Neural cell (in vitro differentiated cells): ENCODE measurements around the gene IL3RA. TPM values are rescaled to one million over a fixed set of nuclear protein-coding genes. Genes with fewer than 3 reads are reported as not detected.

Experiments
- H2AFZ ChIP-seq: fragments of 200-600, 300-800 bp; sonication (generic), shearing (Covaris generic); 2 replicates; pipeline ENCODE4 v1.6.0; 2014; ENCODE audit warnings: low read depth, mild to moderate bottlenecking, antibody characterized with exemption, low read length, moderate library complexity
- H3F3A ChIP-seq: fragments of 200-600 bp; shearing (Covaris generic); 2 replicates; pipeline ENCODE4 v1.6.1; 2016; ENCODE audit warnings: mild to moderate bottlenecking, moderate library complexity, mixed read lengths, antibody characterized with exemption, low read length; ENCODE audit not compliant: insufficient read depth, poor library complexity, severe bottlenecking
- H3K27ac ChIP-seq: fragments of 200-600, 300-800 bp; sonication (generic), shearing (Covaris generic); 2 replicates; pipeline ENCODE4 v1.5.1; 2014; ENCODE audit warnings: mild to moderate bottlenecking, low read length, moderate library complexity
- H3K27me3 ChIP-seq: fragments of 300-800, 200-600 bp; sonication (generic), shearing (Covaris generic); 2 replicates; pipeline ENCODE4 v1.6.0; 2014; ENCODE audit warnings: mild to moderate bottlenecking, low read depth, low read length, moderate library complexity; ENCODE audit not compliant: insufficient read depth
- H3K36me3 ChIP-seq: fragments of 300-800, 200-600 bp; sonication (generic), shearing (Covaris generic); 2 replicates; pipeline ENCODE4 v1.5.1; 2014; ENCODE audit warnings: mild to moderate bottlenecking, antibody characterized with exemption, low read length, moderate library complexity; ENCODE audit not compliant: insufficient read depth
- H3K4me2 ChIP-seq: fragments of 300-800, 200-600 bp; sonication (generic), shearing (Covaris generic); 2 replicates; pipeline ENCODE4 v1.6.0; 2014; ENCODE audit warnings: mild to moderate bottlenecking, low read length
- H3K4me3 ChIP-seq: fragments of 300-800, 200-600 bp; sonication (generic), shearing (Covaris generic); 2 replicates; pipeline ENCODE4 v1.5.1; 2014; ENCODE audit warnings: mild to moderate bottlenecking, low read length, moderate library complexity
- H3K79me2 ChIP-seq: fragments of 200-600 bp; shearing (Covaris generic); replicated peaks from 2 replicates; pipeline ENCODE4 v1.6.0; 2014; ENCODE audit warnings: mild to moderate bottlenecking, low read length, moderate library complexity; ENCODE audit not compliant: insufficient read depth
- H3K9ac ChIP-seq: fragments of 300-800, 200-600 bp; sonication (generic), shearing (Covaris generic); 2 replicates; pipeline ENCODE4 v1.6.1; 2016; ENCODE audit warnings: mild to moderate bottlenecking, low read length, mixed read lengths
- H3K9me2 ChIP-seq: fragments of 200-600 bp; shearing (Covaris generic); 2 replicates; pipeline ENCODE4 v1.6.1; 2016; ENCODE audit warnings: mild to moderate bottlenecking, low read length, mixed read lengths; ENCODE audit not compliant: insufficient read depth
- H3K9me3 ChIP-seq: fragments of 200-600, 300-800 bp; sonication (generic), shearing (Covaris generic); 2 replicates; pipeline ENCODE4 v1.6.1; 2016; ENCODE audit warnings: mild to moderate bottlenecking, mixed run types, low read length, moderate library complexity, mixed read lengths
- H4K20me1 ChIP-seq: fragments of 200-600 bp; shearing (Covaris generic); 2 replicates; pipeline ENCODE4 v1.6.1; 2016; ENCODE audit warnings: mild to moderate bottlenecking, mixed run types; ENCODE audit not compliant: insufficient read depth
- EP300 ChIP-seq: fragments of 450-650 bp; conservative IDR thresholded peaks from 2 replicates; pipeline ENCODE4 v1.6.1; 2014; ENCODE audit warnings: antibody characterized with exemption, mild to moderate bottlenecking, moderate library complexity; ENCODE audit not compliant: poor library complexity, severe bottlenecking
- EZH2 ChIP-seq: fragments of 200-600, 300-800 bp; shearing (Covaris generic), sonication (generic); IDR thresholded peaks from 2 replicates; pipeline ENCODE4 v1.6.1; 2014; ENCODE audit warnings: antibody characterized with exemption, low read length, borderline replicate concordance, mild to moderate bottlenecking; ENCODE audit not compliant: insufficient read depth, poor library complexity, severe bottlenecking
- MXI1 ChIP-seq: fragments of 450-650 bp; conservative IDR thresholded peaks from 2 replicates; pipeline ENCODE4 v1.6.1; 2014; ENCODE audit warnings: antibody characterized with exemption, mild to moderate bottlenecking; ENCODE audit not compliant: poor library complexity, severe bottlenecking
- POLR2AphosphoS5 ChIP-seq: IDR thresholded peaks from 2 replicates; pipeline ENCODE4 v1.6.1; 2012
- RAD21 ChIP-seq: fragments of 450-650 bp; conservative IDR thresholded peaks from 2 replicates; pipeline ENCODE4 v1.6.1; 2014; ENCODE audit warnings: antibody characterized with exemption, mild to moderate bottlenecking, moderate library complexity
- SMC3 ChIP-seq: fragments of 450-650 bp; conservative IDR thresholded peaks from 2 replicates; pipeline ENCODE4 v1.6.1; 2014; ENCODE audit warnings: antibody characterized with exemption, mild to moderate bottlenecking, moderate library complexity; ENCODE audit not compliant: poor library complexity
- TAF1 ChIP-seq: IDR thresholded peaks from 2 replicates; pipeline ENCODE4 v1.6.1; 2012; ENCODE audit warnings: low read depth
- polyA plus RNA-seq: library from polyadenylated mRNA; depleted of rRNA; stranded (reverse); fragments of >200 nt; gene quantifications from 2 replicates; pipeline ENCODE4 v1.2.3, GENCODE V29; 2014
- TF ChIP-seq, protein P1 (sequence below): IDR thresholded peaks from 2 replicates; pipeline ENCODE4 v1.6.1; 2012; ENCODE audit warnings: borderline replicate concordance
- TF ChIP-seq, protein P2 (sequence below): fragments of 450-650 bp; IDR thresholded peaks from 2 replicates; pipeline ENCODE4 v1.5.1; 2014; ENCODE audit warnings: antibody characterized with exemption, mild to moderate bottlenecking, moderate library complexity; ENCODE audit not compliant: poor library complexity, severe bottlenecking

IL3RA gene
- polyA plus RNA-seq, 1 donor from 2014 or later, result not detected

DNA sequence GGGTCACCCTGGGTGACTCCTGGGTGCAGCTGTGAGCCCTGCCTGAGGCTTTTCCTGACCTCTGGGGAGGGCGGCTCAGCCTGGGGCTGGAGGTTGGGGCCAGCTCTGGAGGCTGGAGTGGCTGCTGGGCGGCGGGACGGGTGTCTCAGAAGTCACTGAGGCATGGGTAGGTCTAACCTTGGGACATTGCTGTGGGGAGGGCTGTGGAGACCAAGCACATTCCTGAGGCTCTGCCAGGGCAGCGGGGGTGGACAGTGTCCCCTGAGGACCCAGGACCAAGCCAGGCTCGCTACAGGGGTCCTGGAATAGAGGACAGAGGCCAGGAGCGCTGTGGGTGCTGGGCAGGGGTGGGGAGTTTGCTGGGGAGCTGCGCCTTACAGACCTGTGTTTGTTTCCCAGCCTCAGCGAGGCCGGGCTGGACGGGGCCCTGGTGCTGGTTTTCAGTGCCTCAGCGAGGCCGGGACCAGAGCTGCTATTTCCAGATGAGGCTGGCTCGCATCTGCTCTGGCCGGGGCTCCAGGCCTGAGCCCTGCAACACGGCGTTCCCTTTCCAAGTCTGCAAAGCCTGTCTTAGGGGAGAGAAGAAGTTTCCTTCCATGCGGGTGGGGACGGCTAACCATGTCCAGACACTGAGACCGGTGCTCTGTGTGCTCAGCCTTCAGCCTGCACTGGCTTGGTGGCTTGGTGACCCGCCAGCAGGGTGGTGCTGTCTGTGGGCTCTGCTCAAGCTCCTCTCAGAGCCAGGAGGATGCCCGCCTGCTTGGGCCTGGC lies 58.3 kb downstream of the IL3RA start:
- Histone ChIP-seq H3K9ac (peak overlapping the region; percentile 9), H3K79me2 (peaks cover 32% of the 10 kb centered on the region), H3K27me3 (no peaks in the 10 kb centered on the region), H3K9me3 (no peaks in the 10 kb centered on the region), H3K4me2 (no peak overlapping the region), H3F3A (no peaks in the 10 kb centered on the region), H4K20me1 (no peaks in the 10 kb centered on the region), H3K27ac (no peak overlapping the region), H3K36me3 (no peaks in the 10 kb centered on the region), H3K9me2 (no peaks in the 10 kb centered on the region), H3K4me3 (peak overlapping the region; percentile 28), H2AFZ (no peak overlapping the region)
- no peak for TF ChIP-seq SMC3
- no peak for TF ChIP-seq TAF1
- no peak for TF ChIP-seq MXI1
- no peak for TF ChIP-seq POLR2AphosphoS5
- no peak for TF ChIP-seq EP300
- TF ChIP-seq, protein P1, sequence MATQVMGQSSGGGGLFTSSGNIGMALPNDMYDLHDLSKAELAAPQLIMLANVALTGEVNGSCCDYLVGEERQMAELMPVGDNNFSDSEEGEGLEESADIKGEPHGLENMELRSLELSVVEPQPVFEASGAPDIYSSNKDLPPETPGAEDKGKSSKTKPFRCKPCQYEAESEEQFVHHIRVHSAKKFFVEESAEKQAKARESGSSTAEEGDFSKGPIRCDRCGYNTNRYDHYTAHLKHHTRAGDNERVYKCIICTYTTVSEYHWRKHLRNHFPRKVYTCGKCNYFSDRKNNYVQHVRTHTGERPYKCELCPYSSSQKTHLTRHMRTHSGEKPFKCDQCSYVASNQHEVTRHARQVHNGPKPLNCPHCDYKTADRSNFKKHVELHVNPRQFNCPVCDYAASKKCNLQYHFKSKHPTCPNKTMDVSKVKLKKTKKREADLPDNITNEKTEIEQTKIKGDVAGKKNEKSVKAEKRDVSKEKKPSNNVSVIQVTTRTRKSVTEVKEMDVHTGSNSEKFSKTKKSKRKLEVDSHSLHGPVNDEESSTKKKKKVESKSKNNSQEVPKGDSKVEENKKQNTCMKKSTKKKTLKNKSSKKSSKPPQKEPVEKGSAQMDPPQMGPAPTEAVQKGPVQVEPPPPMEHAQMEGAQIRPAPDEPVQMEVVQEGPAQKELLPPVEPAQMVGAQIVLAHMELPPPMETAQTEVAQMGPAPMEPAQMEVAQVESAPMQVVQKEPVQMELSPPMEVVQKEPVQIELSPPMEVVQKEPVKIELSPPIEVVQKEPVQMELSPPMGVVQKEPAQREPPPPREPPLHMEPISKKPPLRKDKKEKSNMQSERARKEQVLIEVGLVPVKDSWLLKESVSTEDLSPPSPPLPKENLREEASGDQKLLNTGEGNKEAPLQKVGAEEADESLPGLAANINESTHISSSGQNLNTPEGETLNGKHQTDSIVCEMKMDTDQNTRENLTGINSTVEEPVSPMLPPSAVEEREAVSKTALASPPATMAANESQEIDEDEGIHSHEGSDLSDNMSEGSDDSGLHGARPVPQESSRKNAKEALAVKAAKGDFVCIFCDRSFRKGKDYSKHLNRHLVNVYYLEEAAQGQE, result no peak
- TF ChIP-seq, protein P2, sequence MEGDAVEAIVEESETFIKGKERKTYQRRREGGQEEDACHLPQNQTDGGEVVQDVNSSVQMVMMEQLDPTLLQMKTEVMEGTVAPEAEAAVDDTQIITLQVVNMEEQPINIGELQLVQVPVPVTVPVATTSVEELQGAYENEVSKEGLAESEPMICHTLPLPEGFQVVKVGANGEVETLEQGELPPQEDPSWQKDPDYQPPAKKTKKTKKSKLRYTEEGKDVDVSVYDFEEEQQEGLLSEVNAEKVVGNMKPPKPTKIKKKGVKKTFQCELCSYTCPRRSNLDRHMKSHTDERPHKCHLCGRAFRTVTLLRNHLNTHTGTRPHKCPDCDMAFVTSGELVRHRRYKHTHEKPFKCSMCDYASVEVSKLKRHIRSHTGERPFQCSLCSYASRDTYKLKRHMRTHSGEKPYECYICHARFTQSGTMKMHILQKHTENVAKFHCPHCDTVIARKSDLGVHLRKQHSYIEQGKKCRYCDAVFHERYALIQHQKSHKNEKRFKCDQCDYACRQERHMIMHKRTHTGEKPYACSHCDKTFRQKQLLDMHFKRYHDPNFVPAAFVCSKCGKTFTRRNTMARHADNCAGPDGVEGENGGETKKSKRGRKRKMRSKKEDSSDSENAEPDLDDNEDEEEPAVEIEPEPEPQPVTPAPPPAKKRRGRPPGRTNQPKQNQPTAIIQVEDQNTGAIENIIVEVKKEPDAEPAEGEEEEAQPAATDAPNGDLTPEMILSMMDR, result no peak
- no peak for TF ChIP-seq RAD21
- no peak for TF ChIP-seq EZH2

DNA sequence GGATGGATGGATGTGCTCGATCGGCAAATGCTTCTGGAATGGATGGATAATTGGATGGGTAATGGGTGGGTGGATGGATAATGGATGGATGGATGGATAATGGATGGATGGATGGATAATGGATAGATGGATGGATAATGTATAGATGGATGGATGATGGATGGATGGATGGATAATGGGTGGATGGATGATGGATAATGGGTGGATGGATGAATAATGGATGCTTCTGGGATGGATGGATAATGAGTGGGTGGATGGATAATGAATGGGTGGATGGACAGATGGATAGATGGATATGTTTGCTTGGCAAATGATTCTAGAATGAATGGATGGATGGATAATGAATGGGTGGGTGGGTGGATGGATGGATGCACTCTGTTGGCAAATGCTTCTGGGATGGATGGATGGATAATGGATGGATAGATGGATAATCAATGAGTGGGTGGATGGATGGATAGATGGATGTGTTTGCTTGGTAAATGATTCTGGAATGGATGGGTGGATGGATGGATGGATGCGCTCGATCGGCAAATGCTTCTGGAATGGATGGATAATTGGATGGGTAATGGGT lies 59.1 kb downstream of the IL3RA start:
- no peaks in the 10 kb centered on the region for H3K36me3 ChIP-seq
- no peak overlapping the region for H3K27ac ChIP-seq
- no peaks in the 10 kb centered on the region for H3K9me3 ChIP-seq
- peaks cover 24% of the 10 kb centered on the region for H3K79me2 ChIP-seq
- H2AFZ ChIP-seq, result no peak overlapping the region
- no peaks in the 10 kb centered on the region for H3K9me2 ChIP-seq
- H3K4me3 ChIP-seq, result peak overlapping the region; percentile 28
- H3F3A ChIP-seq, result no peaks in the 10 kb centered on the region
- no peak overlapping the region for H3K9ac ChIP-seq
- TF ChIP-seq TAF1, result no peak
- TF ChIP-seq, protein P1, result no peak
- TF ChIP-seq SMC3, result no peak
- no peak for TF ChIP-seq EP300
- no peak for TF ChIP-seq RAD21
- TF ChIP-seq MXI1, result no peak
- TF ChIP-seq EZH2, result no peak
- TF ChIP-seq, protein P2, result no peak
- TF ChIP-seq POLR2AphosphoS5, result no peak
- H3K4me2 ChIP-seq, result no peak overlapping the region
- H4K20me1 ChIP-seq, result no peaks in the 10 kb centered on the region
- H3K27me3 ChIP-seq, result no peaks in the 10 kb centered on the region
